Kidney (tissue), 14 donors: ENCODE data around the gene CSTPP1. TPM values are rescaled to one million over a fixed set of nuclear protein-coding genes. Genes with fewer than 3 reads are reported as not detected.

ENCODE experiments used
- DNase-seq, 5 donors: peaks; one replicate each; pipeline ENCODE4 v3.0.0-alpha.2; 2013 to 2020
- FAIRE-seq: peaks from 2 replicates; lab custom pipeline; 2012; peaks lifted over from hg19 to GRCh38; lab: Jason Lieb, UNC
- H3K27ac ChIP-seq, 2 donors: one replicate each; pipeline ENCODE4 v1.7.0; 2013; ENCODE audit warnings: low read depth in 2 of 2, low read length in 2 of 2, inconsistent platforms in 1 of 2
- H3K27me3 ChIP-seq: one replicate; pipeline ENCODE4 v1.7.1; 2013; ENCODE audit warnings: low read length, inconsistent platforms; ENCODE audit not compliant: control insufficient read depth, insufficient read depth
- H3K36me3 ChIP-seq, 3 donors: one replicate each; pipeline versions ENCODE4 v1.7.0 to v1.7.1; 2013; ENCODE audit warnings: low read length in 3 of 3, control low read depth in 1 of 3, inconsistent platforms in 1 of 3; ENCODE audit not compliant: insufficient read depth in 3 of 3, control insufficient read depth in 2 of 3
- H3K4me1 ChIP-seq, 3 donors: one replicate each; pipeline versions ENCODE4 v1.7.0 to v1.7.1; 2013; ENCODE audit warnings: low read length in 3 of 3, inconsistent platforms in 1 of 3, low read depth in 1 of 3; ENCODE audit not compliant: control insufficient read depth in 2 of 3, insufficient read depth in 2 of 3
- H3K4me3 ChIP-seq, 3 donors: one replicate each; pipeline versions ENCODE4 v1.7.0 to v1.8.1; 2013; ENCODE audit warnings: low read length in 3 of 3, control low read depth in 1 of 3, inconsistent platforms in 1 of 3
- H3K9ac ChIP-seq, 3 donors: one replicate each; pipeline versions ENCODE4 v1.7.0 to v1.7.1; 2013; ENCODE audit warnings: low read length in 3 of 3, control low read depth in 1 of 3, inconsistent platforms in 1 of 3
- H3K9me3 ChIP-seq, 3 donors: one replicate each; pipeline versions ENCODE4 v1.7.0 to v1.7.1; 2013; ENCODE audit warnings: low read length in 3 of 3, control low read depth in 1 of 3, inconsistent platforms in 1 of 3; ENCODE audit not compliant: control insufficient read depth in 2 of 3, insufficient read depth in 1 of 3
- CTCF ChIP-seq: IDR thresholded peaks from 3 replicates; pipeline ENCODE4 v1.5.1; 2012; ENCODE audit warnings: mild to moderate bottlenecking, moderate library complexity, borderline replicate concordance; ENCODE audit not compliant: insufficient read depth; ENCODE audit errors: extremely low read depth
- intact Hi-C: fragments of 100-400 bp; cut with DNase I; formaldehyde crosslinking; loops from one replicate; pipeline ENCODE4 v1.11.1; 2022
- polyA plus RNA-seq: library from polyadenylated mRNA; stranded (reverse); fragments of 350-450 nt; fragmentation: Illumina TruSeq; extraction: RNeasy Lipid Tissue Mini Kit (QIAGEN cat#74804); gene quantifications from one replicate; pipeline ENCODE4 v1.2.3, GENCODE V29; 2014; ENCODE audit warnings: low read depth, low replicate concordance; ENCODE audit not compliant: insufficient read depth
- total RNA-seq: library from RNA; stranded (reverse); fragmentation: NEBNext Ultra II Directional; extraction: Animal tissue kit (Norgen Biotek cat#: 25700); gene quantifications from one replicate; pipeline ENCODE4 v1.2.1, GENCODE V29; 2021
- donor health status: control.
- donor health status: control.
- donor health status: control.
- donor health status: control.
- donor health status: control.
- donor health status: DM: yes; HTN: yes; CAD: no.
- donor health status: Normal renal cell carcinoma (clear cell type).

Gene CSTPP1
- total and polyA plus RNA-seq, 2 donors from 2014 or later, result 37.4 to 50.3 TPM

- intact Hi-C loops, result no loop called here
- H3K9ac ChIP-seq, result no peak overlapping the region
- TF ChIP-seq CTCF, result no peak
- H3K36me3 ChIP-seq, result no peaks in the 10 kb centered on the region
- no peak overlapping the region for H3K4me3 ChIP-seq
- FAIRE-seq (no peak), DNase-seq (no peak)
- H3K4me1 ChIP-seq, result no peaks in the 10 kb centered on the region
- H3K27me3 ChIP-seq, result no peaks in the 10 kb centered on the region
- no peaks in the 10 kb centered on the region for H3K9me3 ChIP-seq
- no peak overlapping the region for H3K27ac ChIP-seq
Measured at GRCh38 chr11:46903846-46904245, 32.7 kb upstream of the CSTPP1 start.

GRCh38 chr11:46905806-46906205 lies 30.8 kb upstream of the CSTPP1 start:
- no peaks in the 10 kb centered on the region for H3K27me3 ChIP-seq
- H3K27ac ChIP-seq, result no peak overlapping the region
- intact Hi-C loops, result no loop called here
- H3K4me3 ChIP-seq, result no peak overlapping the region
- no peaks in the 10 kb centered on the region for H3K9me3 ChIP-seq
- H3K4me1 ChIP-seq, result no peaks in the 10 kb centered on the region
- no peak overlapping the region for H3K9ac ChIP-seq
- H3K36me3 ChIP-seq, result no peaks in the 10 kb centered on the region
- no peak for TF ChIP-seq CTCF
- DNase-seq, result no peak
- no peak for FAIRE-seq

GRCh38 chr11:46906609-46907041 lies 29.9 kb upstream of the CSTPP1 start:
- Histone ChIP-seq H3K27ac (no peak overlapping the region), H3K36me3 (no peaks in the 10 kb centered on the region), H3K27me3 (no peaks in the 10 kb centered on the region), H3K4me1 (no peaks in the 10 kb centered on the region), H3K4me3 (no peak overlapping the region), H3K9ac (no peak overlapping the region), H3K9me3 (no peaks in the 10 kb centered on the region)
- no peak for TF ChIP-seq CTCF
- FAIRE-seq (no peak), DNase-seq (peak in 2 of 5 donors; percentile 40 to 58)
- intact Hi-C loops, result no loop called here

- no peak for TF ChIP-seq CTCF
- no peaks in the 10 kb centered on the region for H3K36me3 ChIP-seq
- no peak overlapping the region for H3K4me3 ChIP-seq
- no peaks in the 10 kb centered on the region for H3K9me3 ChIP-seq
- no peak overlapping the region for H3K27ac ChIP-seq
- intact Hi-C loops, result no loop called here
- FAIRE-seq, result no peak
- H3K27me3 ChIP-seq, result no peaks in the 10 kb centered on the region
- DNase-seq, result no peak
- H3K9ac ChIP-seq, result no peak overlapping the region
- no peaks in the 10 kb centered on the region for H3K4me1 ChIP-seq
Measured at GRCh38 chr11:46907606-46908005, 29.0 kb upstream of the CSTPP1 start.
